GM21381 (cell line): ENCODE results near the gene SCGB1C1.
"Not testable (repeated sequence)": the region's sequence is repeated elsewhere in the genome, so short reads cannot be mapped to it uniquely, and the experiment has no call there.

ENCODE experiments used
- ATAC-seq: cut with Tn5 transposase; IDR thresholded peaks from one replicate; pipeline ENCODE4 v1.9.1; 2021; ENCODE audit warnings: mild to moderate bottlenecking, moderate library complexity; ENCODE audit not compliant: unreplicated experiment

Gene SCGB1C1

DNA sequence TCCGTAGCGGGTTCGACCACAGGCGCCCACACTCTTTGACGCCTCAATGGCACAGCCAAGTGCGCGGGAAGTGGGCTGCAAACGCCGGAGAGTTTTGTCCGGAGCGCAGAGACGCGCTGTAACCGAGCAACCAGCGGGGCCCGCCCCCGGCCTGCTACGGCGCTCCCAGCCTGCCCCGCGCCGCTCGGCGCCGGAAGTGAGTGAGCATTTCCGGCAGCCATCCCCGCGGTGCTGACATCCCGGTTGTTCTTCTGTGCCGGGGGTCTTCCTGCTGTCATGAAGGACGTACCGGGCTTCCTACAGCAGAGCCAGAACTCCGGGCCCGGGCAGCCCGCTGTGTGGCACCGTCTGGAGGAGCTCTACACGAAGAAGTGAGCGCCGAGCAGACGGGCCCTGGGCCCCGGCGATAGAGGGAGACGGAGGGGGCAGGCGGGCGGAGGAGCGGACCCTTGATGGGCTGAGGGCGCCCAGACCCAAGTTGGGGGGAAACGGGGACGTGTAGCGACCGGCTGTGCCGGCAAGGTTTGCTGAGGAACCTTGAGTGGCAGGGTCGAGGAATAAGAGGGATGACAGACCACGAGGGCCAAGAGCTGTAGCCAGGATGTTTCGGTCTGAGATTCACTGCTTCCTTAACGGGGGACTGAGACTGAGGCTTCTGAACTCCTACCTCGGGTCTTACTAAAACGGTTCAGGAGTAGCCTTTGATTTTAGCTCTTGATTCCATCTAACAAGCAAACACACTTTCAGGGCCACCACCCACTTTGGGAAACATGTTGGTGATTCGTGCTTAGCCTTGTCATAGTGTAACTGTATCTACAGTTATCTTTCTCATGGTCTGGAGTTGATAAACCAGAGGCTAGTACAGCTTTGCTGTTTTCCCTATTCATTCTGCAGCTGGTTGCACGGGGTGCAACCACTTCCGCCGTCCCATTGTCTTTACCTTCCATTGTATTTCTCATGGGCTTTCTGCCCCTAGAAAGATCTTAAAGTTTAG, 44.2 kb downstream of the SCGB1C1 start, which contains the start of gene PSMD13:
TSS of gene PSMD13 (plus strand) at position 203 of the 994 bp plus-strand sequence. CDS start at position 277, 74 bp downstream.
- peak; percentile 84 for ATAC-seq

DNA sequence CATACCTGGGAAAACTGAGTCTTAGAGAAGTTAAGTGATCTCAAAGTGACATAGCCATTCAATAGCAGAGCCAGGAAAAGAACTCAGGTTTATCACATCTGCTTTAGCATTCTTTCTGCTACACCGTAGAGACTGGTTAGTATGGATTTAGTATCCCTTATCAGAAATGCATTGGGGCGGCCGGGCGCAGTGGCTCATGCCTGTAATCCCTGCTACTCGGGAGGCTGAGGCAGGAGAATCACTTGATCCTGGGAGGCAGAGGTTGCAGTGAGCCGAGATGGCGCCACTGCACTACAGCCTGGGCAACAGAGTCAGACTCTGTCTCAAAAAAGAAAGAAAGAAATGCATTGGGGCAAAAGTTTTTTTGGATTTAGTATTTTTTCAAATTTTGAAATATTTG, 45.5 kb downstream of the SCGB1C1 start:
- ATAC-seq: not testable (repeated sequence)

DNA sequence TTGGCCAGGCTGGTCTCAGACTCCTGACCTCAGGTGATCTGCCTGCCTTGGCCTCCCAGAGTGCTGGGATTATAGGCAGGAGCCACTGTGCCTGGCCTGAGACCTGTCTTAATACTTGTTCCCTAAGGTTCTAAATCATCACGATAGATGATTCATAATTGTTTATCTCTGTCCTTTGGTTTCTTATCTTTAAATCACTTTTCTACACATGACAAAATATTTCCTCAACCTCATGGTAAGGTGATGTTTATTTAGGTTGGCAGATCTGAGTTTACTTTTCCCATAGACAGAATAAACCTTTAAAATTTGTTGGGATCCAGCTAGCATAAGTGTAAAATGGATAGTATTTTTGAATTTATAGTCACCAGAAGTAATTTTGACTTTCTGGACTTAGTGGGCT, 47.4 kb downstream of the SCGB1C1 start:
- ATAC-seq: no peak

DNA sequence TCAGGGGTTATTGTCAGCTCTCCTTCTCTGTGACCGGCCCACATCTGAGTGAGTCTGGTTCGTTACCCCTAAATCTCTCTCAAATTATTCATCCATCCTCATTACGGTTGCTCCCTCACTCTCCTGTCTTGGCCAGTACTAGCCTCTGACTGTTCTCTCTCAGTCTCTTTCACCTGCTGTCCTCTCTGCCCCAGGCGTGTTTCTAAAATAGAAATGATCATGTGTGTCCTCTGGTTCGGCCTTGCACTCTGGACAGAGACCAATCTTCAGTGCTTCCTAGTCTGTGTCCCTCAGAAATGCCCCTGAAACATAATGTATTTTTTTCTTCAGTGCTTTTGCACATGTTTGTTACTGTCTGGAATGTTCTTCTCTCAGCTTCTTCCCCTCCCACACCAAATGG, 48.8 kb downstream of the SCGB1C1 start:
- no peak for ATAC-seq
